GM12878 (cell line): ENCODE results near the gene RANBP17.

Experiments
- CBX3 ChIP-seq: fragments of 200-600 bp; sonication (generic); IDR thresholded peaks from 2 replicates; pipeline ENCODE4 v1.6.1; 2016; ENCODE audit warnings: low read depth, borderline replicate concordance
- CEBPB ChIP-seq, 2 experiments: fragments of 150-350 bp in 1 of 2; IDR thresholded peaks; 2 replicates each; pipeline ENCODE4 v1.6.1; 2012 to 2014; ENCODE audit warnings: low read depth in 2 of 2, low read length in 2 of 2, borderline replicate concordance in 1 of 2, inconsistent platforms in 1 of 2
- EZH2 ChIP-seq: IDR thresholded peaks from 2 replicates; pipeline ENCODE4 v1.6.1; 2012; ENCODE audit warnings: low read depth, mild to moderate bottlenecking, control low read depth, inconsistent platforms, low read length, borderline replicate concordance; ENCODE audit not compliant: control insufficient read depth
- FOXM1 ChIP-seq: IDR thresholded peaks from 2 replicates; pipeline ENCODE4 v1.6.1; 2012; ENCODE audit warnings: low read depth, mild to moderate bottlenecking, inconsistent platforms, low read length, moderate library complexity
- HDAC6 ChIP-seq: fragments of 200-600 bp; sonication (generic); IDR thresholded peaks from one replicate; pipeline ENCODE4 v1.8.0; 2017; ENCODE audit warnings: antibody characterized with exemption; ENCODE audit not compliant: unreplicated experiment
- POLR2A ChIP-seq: IDR thresholded peaks from 2 replicates; pipeline ENCODE4 v1.6.1; 2011; ENCODE audit warnings: low read depth, mild to moderate bottlenecking, low read length
- POLR2AphosphoS5 ChIP-seq: IDR thresholded peaks from 2 replicates; pipeline ENCODE4 v1.6.1; 2011; ENCODE audit warnings: mild to moderate bottlenecking, low read length, inconsistent platforms
- SIN3A ChIP-seq: IDR thresholded peaks from 2 replicates; pipeline ENCODE4 v1.6.1; 2012; ENCODE audit warnings: low read depth, low read length, improper control_type of control experiment
- YY1 ChIP-seq: IDR thresholded peaks from 2 replicates; pipeline ENCODE4 v1.6.1; 2011; ENCODE audit warnings: low read depth, mild to moderate bottlenecking, low read length
- ZNF24 ChIP-seq: fragments of 450-650 bp; IDR thresholded peaks from 2 replicates; pipeline ENCODE4 v1.6.1; 2017; ENCODE audit warnings: antibody characterized with exemption, mild to moderate bottlenecking
- TF ChIP-seq, protein P1 (sequence below), 3 experiments: IDR thresholded peaks in 2 of 3; conservative IDR thresholded peaks in 1 of 3; 2 replicates each; pipeline ENCODE4 v1.5.1; 2011; ENCODE audit warnings: low read depth in 3 of 3, low read length in 3 of 3, mild to moderate bottlenecking in 3 of 3, control low read depth in 2 of 3, moderate library complexity in 2 of 3, inconsistent platforms in 1 of 3, mixed read lengths in 1 of 3; ENCODE audit not compliant: control insufficient read depth in 2 of 3, insufficient read depth in 1 of 3; ENCODE audit errors: extremely low read depth in 1 of 3
- TF ChIP-seq, protein P2 (sequence below): fragments of 450-650 bp; IDR thresholded peaks from 2 replicates; pipeline ENCODE4 v1.6.1; 2016; ENCODE audit warnings: mild to moderate bottlenecking

DNA sequence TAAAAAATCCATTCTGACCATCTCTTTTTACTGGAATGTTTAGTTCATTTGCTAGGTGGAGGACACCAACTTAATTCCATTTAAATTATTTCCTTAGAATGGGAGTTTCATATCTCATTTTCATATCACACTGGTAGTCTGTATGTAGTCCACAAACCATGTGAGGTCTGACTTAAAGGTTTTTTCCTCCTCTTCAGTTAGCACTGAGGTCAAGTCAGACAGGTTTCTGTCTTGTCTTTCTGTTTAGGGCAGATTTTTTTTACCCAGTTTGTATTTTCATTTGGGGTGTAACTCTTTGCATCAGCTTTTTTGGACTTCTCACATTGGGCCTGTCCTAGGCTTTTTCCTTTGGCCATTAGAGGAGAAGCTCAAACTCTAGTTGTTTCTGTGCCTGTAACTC, 75.3 kb downstream of the RANBP17 start:
- TF ChIP-seq CEBPB (IDR thresholded peaks at IDR 0.05; ENCODE audit: borderline replicate concordance in 1 of 2, low read depth in 2 of 2, low read length in 2 of 2), result no peak
- no peak for TF ChIP-seq ZNF24
- no peak for TF ChIP-seq YY1
- TF ChIP-seq, protein P1, sequence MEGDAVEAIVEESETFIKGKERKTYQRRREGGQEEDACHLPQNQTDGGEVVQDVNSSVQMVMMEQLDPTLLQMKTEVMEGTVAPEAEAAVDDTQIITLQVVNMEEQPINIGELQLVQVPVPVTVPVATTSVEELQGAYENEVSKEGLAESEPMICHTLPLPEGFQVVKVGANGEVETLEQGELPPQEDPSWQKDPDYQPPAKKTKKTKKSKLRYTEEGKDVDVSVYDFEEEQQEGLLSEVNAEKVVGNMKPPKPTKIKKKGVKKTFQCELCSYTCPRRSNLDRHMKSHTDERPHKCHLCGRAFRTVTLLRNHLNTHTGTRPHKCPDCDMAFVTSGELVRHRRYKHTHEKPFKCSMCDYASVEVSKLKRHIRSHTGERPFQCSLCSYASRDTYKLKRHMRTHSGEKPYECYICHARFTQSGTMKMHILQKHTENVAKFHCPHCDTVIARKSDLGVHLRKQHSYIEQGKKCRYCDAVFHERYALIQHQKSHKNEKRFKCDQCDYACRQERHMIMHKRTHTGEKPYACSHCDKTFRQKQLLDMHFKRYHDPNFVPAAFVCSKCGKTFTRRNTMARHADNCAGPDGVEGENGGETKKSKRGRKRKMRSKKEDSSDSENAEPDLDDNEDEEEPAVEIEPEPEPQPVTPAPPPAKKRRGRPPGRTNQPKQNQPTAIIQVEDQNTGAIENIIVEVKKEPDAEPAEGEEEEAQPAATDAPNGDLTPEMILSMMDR (IDR thresholded peaks at IDR 0.05 in 2 of 3, conservative IDR thresholded peaks at IDR 0.05 in 1 of 3; ENCODE audit: control insufficient read depth in 2 of 3, extremely low read depth in 1 of 3, insufficient read depth in 1 of 3, low read depth in 3 of 3, low read length in 3 of 3), result no peak
- no peak for TF ChIP-seq POLR2AphosphoS5
- TF ChIP-seq CBX3, result no peak
- TF ChIP-seq FOXM1, result no peak
- TF ChIP-seq POLR2A, result no peak
- TF ChIP-seq, protein P2, sequence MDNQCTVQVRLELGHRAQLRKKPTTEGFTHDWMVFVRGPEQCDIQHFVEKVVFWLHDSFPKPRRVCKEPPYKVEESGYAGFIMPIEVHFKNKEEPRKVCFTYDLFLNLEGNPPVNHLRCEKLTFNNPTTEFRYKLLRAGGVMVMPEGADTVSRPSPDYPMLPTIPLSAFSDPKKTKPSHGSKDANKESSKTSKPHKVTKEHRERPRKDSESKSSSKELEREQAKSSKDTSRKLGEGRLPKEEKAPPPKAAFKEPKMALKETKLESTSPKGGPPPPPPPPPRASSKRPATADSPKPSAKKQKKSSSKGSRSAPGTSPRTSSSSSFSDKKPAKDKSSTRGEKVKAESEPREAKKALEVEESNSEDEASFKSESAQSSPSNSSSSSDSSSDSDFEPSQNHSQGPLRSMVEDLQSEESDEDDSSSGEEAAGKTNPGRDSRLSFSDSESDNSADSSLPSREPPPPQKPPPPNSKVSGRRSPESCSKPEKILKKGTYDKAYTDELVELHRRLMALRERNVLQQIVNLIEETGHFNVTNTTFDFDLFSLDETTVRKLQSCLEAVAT, result no peak
- no peak for TF ChIP-seq EZH2
- no peak for TF ChIP-seq SIN3A
- TF ChIP-seq HDAC6, result no peak
